IMR-90 (cell line): ENCODE data around the gene FNDC10. TPM values are rescaled to one million over a fixed set of nuclear protein-coding genes. Genes with fewer than 3 reads are reported as not detected.
"Not testable (repeated sequence)": the region's sequence is repeated elsewhere in the genome, so short reads cannot be mapped to it uniquely, and the experiment has no call there.

Experiments
- ATAC-seq: fragments of 200-7000 bp; cut with Tn5 transposase; 2 replicates; pipeline ENCODE4 v1.9.1; 2020; ENCODE audit warnings: low read depth, mild to moderate bottlenecking, moderate library complexity
- BruUV-seq: library from RNA; stranded (reverse); fragments of 400-500 nt; replicated peaks from 2 replicates; lab custom pipeline; 2021; lab: Mats Ljungman, UMichigan
- CTCF ChIA-PET: fragments of 300-600 bp; formaldehyde crosslinking; extraction: SDS; loops from one replicate; lab custom pipeline; 2021; ENCODE audit warnings: antibody characterized with exemption; lab: Yijun Ruan, JAX
- POLR2A ChIA-PET: fragments of 300-600 bp; sonication (Branson Sonifier 250); formaldehyde crosslinking; loops from one replicate; lab custom pipeline; 2022; ENCODE audit warnings: antibody characterized with exemption; ENCODE audit not compliant: unreplicated experiment; lab: Charles Lee
- DNase-seq: peaks from one replicate; pipeline ENCODE4 v3.0.0; 2013
- H2AFZ ChIP-seq: replicated peaks from 2 replicates; pipeline ENCODE3; 2013; ENCODE audit warnings: low read length, mild to moderate bottlenecking; ENCODE audit not compliant: poor library complexity
- H2AK5ac ChIP-seq: 2 replicates; pipeline ENCODE4 v1.6.1; 2013; ENCODE audit warnings: low read depth, low read length, inconsistent platforms
- H2AK9ac ChIP-seq: replicated peaks from 2 replicates; pipeline ENCODE3; 2013; ENCODE audit warnings: mild to moderate bottlenecking, low read depth, low read length, moderate library complexity; ENCODE audit not compliant: poor library complexity
- H2BK120ac ChIP-seq: 2 replicates; pipeline ENCODE4 v1.6.1; 2013; ENCODE audit warnings: low read depth, low read length, inconsistent platforms
- H2BK15ac ChIP-seq: 3 replicates; pipeline ENCODE4 v1.6.1; 2013; ENCODE audit warnings: low read depth, low read length, inconsistent platforms
- H2BK20ac ChIP-seq: 2 replicates; pipeline ENCODE4 v1.6.1; 2013; ENCODE audit warnings: low read depth, mild to moderate bottlenecking, inconsistent platforms, low read length, moderate library complexity
- H2BK5ac ChIP-seq: 2 replicates; pipeline ENCODE4 v1.6.1; 2013; ENCODE audit warnings: mild to moderate bottlenecking, low read depth, low read length, inconsistent platforms; ENCODE audit not compliant: poor library complexity, severe bottlenecking
- H3K14ac ChIP-seq: replicated peaks from 2 replicates; pipeline ENCODE4 v1.6.1; 2013; ENCODE audit warnings: low read depth, low read length, inconsistent platforms
- H3K18ac ChIP-seq: 2 replicates; pipeline ENCODE4 v1.6.1; 2013; ENCODE audit warnings: low read depth, low read length, control low read depth
- H3K23ac ChIP-seq: 2 replicates; pipeline ENCODE4 v1.6.1; 2013; ENCODE audit warnings: low read depth, low read length, inconsistent platforms
- H3K27ac ChIP-seq: 2 replicates; pipeline ENCODE4 v1.5.1; 2013; ENCODE audit warnings: mild to moderate bottlenecking, control low read depth, low read length; ENCODE audit not compliant: insufficient read depth
- H3K27me3 ChIP-seq: 2 replicates; pipeline ENCODE4 v1.6.1; 2013; ENCODE audit warnings: low read length; ENCODE audit not compliant: control insufficient read depth, insufficient read depth
- H3K36me3 ChIP-seq: 2 replicates; pipeline ENCODE4 v1.6.1; 2013; ENCODE audit warnings: low read length, mixed read lengths; ENCODE audit not compliant: control insufficient read depth, insufficient read depth
- H3K4ac ChIP-seq: 2 replicates; pipeline ENCODE4 v1.6.1; 2013; ENCODE audit warnings: low read depth, low read length, inconsistent platforms
- H3K4me1 ChIP-seq: 2 replicates; pipeline ENCODE4 v1.6.1; 2013; ENCODE audit warnings: low read length, mixed read lengths; ENCODE audit not compliant: control insufficient read depth, insufficient read depth
- H3K4me2 ChIP-seq: 2 replicates; pipeline ENCODE4 v1.6.1; 2013; ENCODE audit warnings: low read depth, mild to moderate bottlenecking, control low read depth, low read length, moderate library complexity
- H3K4me3 ChIP-seq: 2 replicates; pipeline ENCODE4 v1.5.1; 2013; ENCODE audit warnings: low read depth, mild to moderate bottlenecking, control low read depth, low read length, moderate library complexity; ENCODE audit not compliant: insufficient read depth
- H3K56ac ChIP-seq: 2 replicates; pipeline ENCODE4 v1.6.1; 2013; ENCODE audit warnings: low read length, inconsistent platforms; ENCODE audit not compliant: insufficient read depth; ENCODE audit errors: extremely low read depth
- H3K79me1 ChIP-seq, 2 experiments: 2 replicates each; pipeline ENCODE4 v1.6.1; 2013; ENCODE audit warnings: low read length in 2 of 2, inconsistent platforms in 1 of 2, low read depth in 1 of 2
- H3K9ac ChIP-seq: 2 replicates; pipeline ENCODE4 v1.6.1; 2013; ENCODE audit warnings: low read depth, low read length, control low read depth
- H3K9me1 ChIP-seq: 2 replicates; pipeline ENCODE4 v1.6.1; 2013; ENCODE audit warnings: low read length, inconsistent platforms; ENCODE audit not compliant: insufficient read depth
- H3K9me3 ChIP-seq: 2 replicates; pipeline ENCODE4 v1.6.1; 2013; ENCODE audit warnings: low read length; ENCODE audit not compliant: control insufficient read depth, insufficient read depth
- H4K20me1 ChIP-seq: 2 replicates; pipeline ENCODE4 v1.6.1; 2013; ENCODE audit warnings: low read length, inconsistent platforms; ENCODE audit not compliant: insufficient read depth
- H4K5ac ChIP-seq: 2 replicates; pipeline ENCODE4 v1.6.1; 2013; ENCODE audit warnings: mild to moderate bottlenecking, low read depth, low read length, control low read depth
- H4K8ac ChIP-seq, 2 experiments: 2 replicates each; pipeline ENCODE4 v1.6.1; 2013; ENCODE audit warnings: low read depth in 2 of 2, low read length in 2 of 2, control low read depth in 1 of 2, inconsistent platforms in 1 of 2
- H4K91ac ChIP-seq: 2 replicates; pipeline ENCODE4 v1.6.1; 2013; ENCODE audit warnings: low read depth, low read length, inconsistent platforms; ENCODE audit not compliant: insufficient read depth
- WGBS, 2 experiments: methylation state at CpG; one replicate each; pipeline versions ENCODE4 v1.1.5 to v1.1.7; 2013; ENCODE audit warnings: missing lambda C conversion rate in 2 of 2; ENCODE audit not compliant: insufficient read length in 1 of 2; ENCODE audit errors: extremely low coverage in 2 of 2; 5-methylcytosine and 5-hydroxymethylcytosine counted together
- dilution Hi-C: fragments of 300-500 bp; cut with HindIII; formaldehyde crosslinking; loops from one replicate; pipeline ENCODE4 v1.14.3; 2018; ENCODE audit warnings: low sequenced_read_pairs; ENCODE audit not compliant: unreplicated experiment
- in situ Hi-C: fragments of 300-500 bp; cut with MboI; formaldehyde crosslinking; loops from 3 replicates; pipeline ENCODE4 v1.14.3; 2019; ENCODE audit warnings: low sequenced_read_pairs, inconsistent platforms, mixed read lengths
- intact Hi-C: fragments of 100-400 bp; cut with micrococcal nuclease; formaldehyde crosslinking; loops from 2 replicates; pipeline ENCODE4 v1.10.0; 2022
- polyA plus RNA-seq, 3 experiments: library from polyadenylated mRNA; depleted of rRNA; stranded (reverse); fragments of >200 nt; gene quantifications; 2 replicates each; pipeline ENCODE4 v1.2.3, GENCODE V29; 2012; ENCODE audit warnings: low replicate concordance in 1 of 3
- total RNA-seq: library from RNA; depleted of rRNA; stranded (reverse); fragments of >200 nt; gene quantifications from 2 replicates; pipeline ENCODE4 v1.2.3, GENCODE V29; 2012

Gene FNDC10
- total and polyA plus RNA-seq, 2 of the 4 experiments (the other 2 are of a cell fraction), result 0.36 to 5.8 TPM

GRCh38 chr1:1637479-1637875 lies 37.5 kb upstream of the FNDC10 start:
- intact Hi-C loops, H2BK5ac ChIP-seq, POLR2A ChIA-PET, H2BK20ac ChIP-seq, BruUV-seq, DNase-seq, H3K9me1 ChIP-seq, H4K5ac ChIP-seq, CTCF ChIA-PET, H3K4me2 ChIP-seq, H3K56ac ChIP-seq, H3K27ac ChIP-seq, H4K91ac ChIP-seq, H2AFZ ChIP-seq, H3K9me3 ChIP-seq, H4K8ac ChIP-seq, H3K9ac ChIP-seq, H2BK15ac ChIP-seq, H2BK120ac ChIP-seq, H2AK5ac ChIP-seq, H3K14ac ChIP-seq, H3K18ac ChIP-seq, H4K20me1 ChIP-seq, H3K4me1 ChIP-seq, H3K23ac ChIP-seq, dilution Hi-C loops, H3K4ac ChIP-seq, H3K4me3 ChIP-seq, H3K79me1 ChIP-seq, ATAC-seq, H2AK9ac ChIP-seq, in situ Hi-C loops, H3K27me3 ChIP-seq: not testable (repeated sequence)
- peaks cover 11% of the 10 kb centered on the region for H3K36me3 ChIP-seq
- no CpG with 5 or more reads among the region's 14 CpGs for WGBS, 2 experiments

- H3K27me3 ChIP-seq, H3K23ac ChIP-seq, H2BK15ac ChIP-seq, H2AFZ ChIP-seq, H2AK9ac ChIP-seq, DNase-seq, H3K18ac ChIP-seq, H3K79me1 ChIP-seq, intact Hi-C loops, H3K4me1 ChIP-seq, ATAC-seq, H2BK20ac ChIP-seq, H2AK5ac ChIP-seq, H4K5ac ChIP-seq, H4K20me1 ChIP-seq, H4K8ac ChIP-seq, CTCF ChIA-PET, H3K14ac ChIP-seq, H3K9me3 ChIP-seq, H2BK5ac ChIP-seq, H3K56ac ChIP-seq, BruUV-seq, H2BK120ac ChIP-seq, H4K91ac ChIP-seq, in situ Hi-C loops, H3K4ac ChIP-seq, H3K9ac ChIP-seq, H3K9me1 ChIP-seq, H3K4me3 ChIP-seq, H3K4me2 ChIP-seq, dilution Hi-C loops, POLR2A ChIA-PET, H3K27ac ChIP-seq: not testable (repeated sequence)
- H3K36me3 ChIP-seq, result peaks cover 11% of the 10 kb centered on the region
- 95% methylated on average over 12 of the region's 37 CpGs; no CpG with 5 or more reads in 1 of the 2 experiments for WGBS, 2 experiments
Observed at GRCh38 chr1:1636621-1637478, 36.9 kb upstream of the FNDC10 start.
